ENCODE results near the gene FBXW7.

FBXW7 gene

GRCh38 chr4:152369902-152370295, 166.0 kb downstream of the FBXW7 start:
- Histone ChIP-seq H3K4me3 (ENCODE audit: low read depth, low read length) (no peak overlapping the region), H3K18ac (ENCODE audit: low read length) (no peak overlapping the region), H3K27me3 (ENCODE audit: insufficient read depth, low read length) (no peaks in the 10 kb centered on the region), H3K9me3 (ENCODE audit: insufficient read depth, low read depth, low read length) (no peaks in the 10 kb centered on the region), H2AK5ac (ENCODE audit: low read length) (no peak overlapping the region), H3K4me1 (ENCODE audit: control insufficient read depth in 1 of 2, insufficient read depth in 2 of 2, low read length in 2 of 2) (no peaks in the 10 kb centered on the region), H2BK5ac (ENCODE audit: low read depth, low read length, poor library complexity) (no peak overlapping the region), H3K79me1 (ENCODE audit: low read length) (no peaks in the 10 kb centered on the region), H2AFZ (ENCODE audit: insufficient read depth, low read length, poor library complexity) (no peak overlapping the region), H2BK120ac (ENCODE audit: insufficient read depth, low read length, poor library complexity) (no peak overlapping the region), H2BK12ac (ENCODE audit: low read length) (no peak overlapping the region), H4K8ac (ENCODE audit: low read depth, low read length) (no peak overlapping the region), H3K4ac (ENCODE audit: low read depth, low read length) (no peak overlapping the region), H3K36me3 (ENCODE audit: control insufficient read depth in 1 of 2, insufficient read depth in 2 of 2, low read length in 2 of 2) (no peaks in the 10 kb centered on the region), H3K23ac (ENCODE audit: low read length) (no peak overlapping the region), H4K12ac (ENCODE audit: low read depth, low read length) (no peak overlapping the region), H3K27ac (ENCODE audit: low read depth, low read length) (no peak overlapping the region), H3K14ac (ENCODE audit: low read length) (no peak overlapping the region), H3K9ac (ENCODE audit: low read length) (no peak overlapping the region), H4K91ac (ENCODE audit: low read depth, low read length) (no peak overlapping the region), H3K79me2 (ENCODE audit: control insufficient read depth, insufficient read depth, low read length, poor library complexity) (no peaks in the 10 kb centered on the region), H3K4me2 (ENCODE audit: low read length) (no peak overlapping the region)
- no CpG with 5 or more reads among the region's 1 CpG for WGBS (ENCODE audit: extremely low coverage, insufficient coverage, insufficient read length)
- peak in 1 of 2 donors; percentile 42 for DNase-seq

- no peak overlapping the region for H4K8ac ChIP-seq (ENCODE audit: low read depth, low read length)
- no peak overlapping the region for H3K4me3 ChIP-seq (ENCODE audit: low read depth, low read length)
- H3K27me3 ChIP-seq (ENCODE audit: insufficient read depth, low read length), result no peaks in the 10 kb centered on the region
- H2BK120ac ChIP-seq (ENCODE audit: insufficient read depth, low read length, poor library complexity), result no peak overlapping the region
- H3K14ac ChIP-seq (ENCODE audit: low read length), result no peak overlapping the region
- H3K4ac ChIP-seq (ENCODE audit: low read depth, low read length), result no peak overlapping the region
- WGBS (ENCODE audit: extremely low coverage, insufficient coverage, insufficient read length), result no CpG with 5 or more reads among the region's 8 CpGs
- no peak overlapping the region for H4K12ac ChIP-seq (ENCODE audit: low read depth, low read length)
- no peak overlapping the region for H2AFZ ChIP-seq (ENCODE audit: insufficient read depth, low read length, poor library complexity)
- H3K23ac ChIP-seq (ENCODE audit: low read length), result no peak overlapping the region
- H3K4me1 ChIP-seq (ENCODE audit: control insufficient read depth in 1 of 2, insufficient read depth in 2 of 2, low read length in 2 of 2), result no peaks in the 10 kb centered on the region
- H3K36me3 ChIP-seq (ENCODE audit: control insufficient read depth in 1 of 2, insufficient read depth in 2 of 2, low read length in 2 of 2), result no peaks in the 10 kb centered on the region
- H3K4me2 ChIP-seq (ENCODE audit: low read length), result no peak overlapping the region
- no peak overlapping the region for H3K27ac ChIP-seq (ENCODE audit: low read depth, low read length)
- no peak overlapping the region for H2BK12ac ChIP-seq (ENCODE audit: low read length)
- no peak overlapping the region for H3K9ac ChIP-seq (ENCODE audit: low read length)
- no peaks in the 10 kb centered on the region for H3K79me1 ChIP-seq (ENCODE audit: low read length)
- no peaks in the 10 kb centered on the region for H3K9me3 ChIP-seq (ENCODE audit: insufficient read depth, low read depth, low read length)
- no peaks in the 10 kb centered on the region for H3K79me2 ChIP-seq (ENCODE audit: control insufficient read depth, insufficient read depth, low read length, poor library complexity)
- no peak overlapping the region for H3K18ac ChIP-seq (ENCODE audit: low read length)
- H4K91ac ChIP-seq (ENCODE audit: low read depth, low read length), result no peak overlapping the region
- H2BK5ac ChIP-seq (ENCODE audit: low read depth, low read length, poor library complexity), result no peak overlapping the region
- no peak for DNase-seq
- no peak overlapping the region for H2AK5ac ChIP-seq (ENCODE audit: low read length)
Observed at GRCh38 chr4:152369203-152369901, 166.5 kb downstream of the FBXW7 start.

GRCh38 chr4:152368001-152368400, 167.9 kb downstream of the FBXW7 start:
- H2AK5ac ChIP-seq (ENCODE audit: low read length), result no peak overlapping the region
- H4K91ac ChIP-seq (ENCODE audit: low read depth, low read length), result no peak overlapping the region
- no CpG with 5 or more reads among the region's 3 CpGs for WGBS (ENCODE audit: extremely low coverage, insufficient coverage, insufficient read length)
- no peaks in the 10 kb centered on the region for H3K36me3 ChIP-seq (ENCODE audit: control insufficient read depth in 1 of 2, insufficient read depth in 2 of 2, low read length in 2 of 2)
- H3K18ac ChIP-seq (ENCODE audit: low read length), result no peak overlapping the region
- no peak overlapping the region for H4K8ac ChIP-seq (ENCODE audit: low read depth, low read length)
- DNase-seq, result no peak
- H3K4me3 ChIP-seq (ENCODE audit: low read depth, low read length), result no peak overlapping the region
- no peak overlapping the region for H2AFZ ChIP-seq (ENCODE audit: insufficient read depth, low read length, poor library complexity)
- H3K4me2 ChIP-seq (ENCODE audit: low read length), result no peak overlapping the region
- H3K14ac ChIP-seq (ENCODE audit: low read length), result no peak overlapping the region
- H3K23ac ChIP-seq (ENCODE audit: low read length), result no peak overlapping the region
- no peaks in the 10 kb centered on the region for H3K79me2 ChIP-seq (ENCODE audit: control insufficient read depth, insufficient read depth, low read length, poor library complexity)
- H3K9me3 ChIP-seq (ENCODE audit: insufficient read depth, low read depth, low read length), result no peaks in the 10 kb centered on the region
- no peaks in the 10 kb centered on the region for H3K27me3 ChIP-seq (ENCODE audit: insufficient read depth, low read length)
- no peak overlapping the region for H3K4ac ChIP-seq (ENCODE audit: low read depth, low read length)
- no peak overlapping the region for H3K9ac ChIP-seq (ENCODE audit: low read length)
- H2BK120ac ChIP-seq (ENCODE audit: insufficient read depth, low read length, poor library complexity), result no peak overlapping the region
- H3K79me1 ChIP-seq (ENCODE audit: low read length), result no peaks in the 10 kb centered on the region
- H3K4me1 ChIP-seq (ENCODE audit: control insufficient read depth in 1 of 2, insufficient read depth in 2 of 2, low read length in 2 of 2), result no peaks in the 10 kb centered on the region
- no peak overlapping the region for H2BK12ac ChIP-seq (ENCODE audit: low read length)
- H3K27ac ChIP-seq (ENCODE audit: low read depth, low read length), result no peak overlapping the region
- no peak overlapping the region for H4K12ac ChIP-seq (ENCODE audit: low read depth, low read length)
- no peak overlapping the region for H2BK5ac ChIP-seq (ENCODE audit: low read depth, low read length, poor library complexity)

- WGBS (ENCODE audit: extremely low coverage, insufficient coverage, insufficient read length), result no CpG with 5 or more reads among the region's 3 CpGs
Observed at GRCh38 chr4:152364883-152365282, 171.0 kb downstream of the FBXW7 start.

More at GRCh38 chr4:152364883-152365282, 171.0 kb downstream of the FBXW7 start:
- H2AFZ ChIP-seq (ENCODE audit: insufficient read depth, low read length, poor library complexity), result no peak overlapping the region
- H3K4ac ChIP-seq (ENCODE audit: low read depth, low read length), result no peak overlapping the region
- no peaks in the 10 kb centered on the region for H3K27me3 ChIP-seq (ENCODE audit: insufficient read depth, low read length)
- no peak overlapping the region for H2AK5ac ChIP-seq (ENCODE audit: low read length)
- H3K9ac ChIP-seq (ENCODE audit: low read length), result no peak overlapping the region
- no peaks in the 10 kb centered on the region for H3K36me3 ChIP-seq (ENCODE audit: control insufficient read depth in 1 of 2, insufficient read depth in 2 of 2, low read length in 2 of 2)
- H3K23ac ChIP-seq (ENCODE audit: low read length), result no peak overlapping the region
- H3K79me1 ChIP-seq (ENCODE audit: low read length), result no peaks in the 10 kb centered on the region
- H2BK5ac ChIP-seq (ENCODE audit: low read depth, low read length, poor library complexity), result no peak overlapping the region
- no peak overlapping the region for H2BK12ac ChIP-seq (ENCODE audit: low read length)
- no peak overlapping the region for H4K8ac ChIP-seq (ENCODE audit: low read depth, low read length)
- no peak overlapping the region for H4K91ac ChIP-seq (ENCODE audit: low read depth, low read length)
- no peak overlapping the region for H2BK120ac ChIP-seq (ENCODE audit: insufficient read depth, low read length, poor library complexity)
- H3K79me2 ChIP-seq (ENCODE audit: control insufficient read depth, insufficient read depth, low read length, poor library complexity), result no peaks in the 10 kb centered on the region
- H3K14ac ChIP-seq (ENCODE audit: low read length), result no peak overlapping the region
- DNase-seq, result no peak
- no peaks in the 10 kb centered on the region for H3K9me3 ChIP-seq (ENCODE audit: insufficient read depth, low read depth, low read length)
- H3K4me2 ChIP-seq (ENCODE audit: low read length), result no peak overlapping the region
- no peak overlapping the region for H4K12ac ChIP-seq (ENCODE audit: low read depth, low read length)
- no peak overlapping the region for H3K27ac ChIP-seq (ENCODE audit: low read depth, low read length)
- H3K18ac ChIP-seq (ENCODE audit: low read length), result no peak overlapping the region
- H3K4me1 ChIP-seq (ENCODE audit: control insufficient read depth in 1 of 2, insufficient read depth in 2 of 2, low read length in 2 of 2), result no peaks in the 10 kb centered on the region
- no peak overlapping the region for H3K4me3 ChIP-seq (ENCODE audit: low read depth, low read length)
